Esophagus muscularis mucosa (tissue), 4 donors: ENCODE results near the gene MAPK8IP2.

ENCODE experiments used
- CTCF ChIP-seq, 3 experiments: fragments of 200-600 bp in 2 of 3; fragments of 450-650 bp in 1 of 3; sonication (generic) in 2 of 3; IDR thresholded peaks; one replicate each; pipeline ENCODE4 v1.5.1; 2017 to 2019; ENCODE audit warnings: antibody characterized with exemption in 3 of 3, mild to moderate bottlenecking in 2 of 3, moderate library complexity in 1 of 3
- EP300 ChIP-seq: sonication (generic); formaldehyde crosslinking; IDR thresholded peaks from one replicate; pipeline ENCODE4 v1.6.1; 2017; ENCODE audit warnings: antibody characterized with exemption
- POLR2A ChIP-seq: fragments of 450-650 bp; IDR thresholded peaks from one replicate; pipeline ENCODE4 v1.6.1; 2017; ENCODE audit warnings: antibody characterized with exemption, moderate library complexity, mild to moderate bottlenecking, low read depth

GRCh38 chr22:50601669-50602337 lies 1.2 kb downstream of the MAPK8IP2 start:
- TF ChIP-seq EP300 (no peak), CTCF (IDR thresholded peaks at IDR 0.05) (no peak), POLR2A (no peak)
